GM12872 (cell line): ENCODE data around the gene VWA1.

Experiments
- CTCF ChIP-seq: IDR thresholded peaks from 3 replicates; pipeline ENCODE4 v1.5.1; 2011; ENCODE audit warnings: low read depth, mild to moderate bottlenecking, low read length, moderate library complexity; ENCODE audit not compliant: insufficient read depth

VWA1 gene

GRCh38 chr1:1435106-1435903 lies at the start of gene VWA1:
Gene VWA1, plus strand, starts transcription at chr1:1435690. Its CDS starts 59 bp downstream, at chr1:1435749.
- TF ChIP-seq CTCF, result no peak

GRCh38 chr1:1385931-1386330 lies 49.6 kb upstream of the VWA1 start:
- no peak for TF ChIP-seq CTCF

- no peak for TF ChIP-seq CTCF
These were observed 48.1 kb upstream of the VWA1 start for GRCh38 chr1:1387098-1388077.

- TF ChIP-seq CTCF, result no peak
These were observed 47.4 kb upstream of the VWA1 start for GRCh38 chr1:1388078-1388472.

- no peak for TF ChIP-seq CTCF
These were observed 44.8 kb upstream of the VWA1 start for GRCh38 chr1:1390675-1391074.

- no peak for TF ChIP-seq CTCF
These were observed 44.3 kb upstream of the VWA1 start for GRCh38 chr1:1391225-1391624.

- TF ChIP-seq CTCF, result no peak
These were observed 42.5 kb upstream of the VWA1 start for GRCh38 chr1:1393014-1393413.
